ENCODE results near the gene RNF186. TPM values are rescaled to one million over a fixed set of nuclear protein-coding genes. Genes with fewer than 3 reads are reported as not detected.

RNF186 gene
- total RNA-seq, 1 donor from 2014 or later: not detected

Other genes starting within 250 kb of the RNF186 start
- 34.6 TPM for gene NBL1, start 171.0 kb downstream of the RNF186 start, total RNA-seq
- not detected for gene HTR6, start 150.4 kb downstream of the RNF186 start, total RNA-seq
- gene TMCO4, start 15.4 kb downstream of the RNF186 start, total RNA-seq: 6.1 TPM
- gene OTUD3, start 67.1 kb upstream of the RNF186 start, total RNA-seq: 11.5 TPM
- not detected for gene PLA2G2E, start 108.3 kb upstream of the RNF186 start, total RNA-seq
- gene PLA2G2A, start 164.3 kb upstream of the RNF186 start, total RNA-seq: 4.8 TPM